ENCODE measurements around the gene DUOX2.

DNA sequence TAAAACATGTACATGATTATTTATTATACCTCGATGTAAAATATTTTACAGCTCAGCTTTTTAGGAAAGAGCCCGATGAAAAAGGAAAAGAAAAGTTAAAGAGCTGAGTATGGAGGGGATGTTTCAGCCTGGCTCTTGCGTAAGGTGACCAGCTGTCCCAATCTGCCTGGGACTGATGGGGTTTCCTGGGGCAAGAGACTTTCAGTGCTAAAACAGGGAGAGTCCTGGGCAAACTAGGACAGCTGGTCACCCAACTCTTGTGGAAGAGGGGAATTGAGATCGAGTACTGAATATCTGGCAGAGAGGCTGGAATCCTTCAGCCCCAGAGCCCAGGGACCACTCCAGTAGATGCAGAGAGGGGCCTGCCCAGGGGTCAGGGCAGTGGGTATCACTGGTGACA, 21.0 kb downstream of the DUOX2 start:
- no peak for TF ChIP-seq POLR2A (IDR thresholded peaks at IDR 0.05)
- TF ChIP-seq, protein P1, sequence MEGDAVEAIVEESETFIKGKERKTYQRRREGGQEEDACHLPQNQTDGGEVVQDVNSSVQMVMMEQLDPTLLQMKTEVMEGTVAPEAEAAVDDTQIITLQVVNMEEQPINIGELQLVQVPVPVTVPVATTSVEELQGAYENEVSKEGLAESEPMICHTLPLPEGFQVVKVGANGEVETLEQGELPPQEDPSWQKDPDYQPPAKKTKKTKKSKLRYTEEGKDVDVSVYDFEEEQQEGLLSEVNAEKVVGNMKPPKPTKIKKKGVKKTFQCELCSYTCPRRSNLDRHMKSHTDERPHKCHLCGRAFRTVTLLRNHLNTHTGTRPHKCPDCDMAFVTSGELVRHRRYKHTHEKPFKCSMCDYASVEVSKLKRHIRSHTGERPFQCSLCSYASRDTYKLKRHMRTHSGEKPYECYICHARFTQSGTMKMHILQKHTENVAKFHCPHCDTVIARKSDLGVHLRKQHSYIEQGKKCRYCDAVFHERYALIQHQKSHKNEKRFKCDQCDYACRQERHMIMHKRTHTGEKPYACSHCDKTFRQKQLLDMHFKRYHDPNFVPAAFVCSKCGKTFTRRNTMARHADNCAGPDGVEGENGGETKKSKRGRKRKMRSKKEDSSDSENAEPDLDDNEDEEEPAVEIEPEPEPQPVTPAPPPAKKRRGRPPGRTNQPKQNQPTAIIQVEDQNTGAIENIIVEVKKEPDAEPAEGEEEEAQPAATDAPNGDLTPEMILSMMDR (IDR thresholded peaks at IDR 0.05), result no peak
